A549 (cell line): ENCODE results near the gene FNDC3A.

ENCODE experiments used
- CTCF ChIP-seq: fragments of >200 bp; sonication (Bioruptor Twin); formaldehyde crosslinking; IDR thresholded peaks from 3 replicates; pipeline ENCODE4 v1.5.1; 2016
- ESRRA ChIP-seq: fragments of 150-350 bp; IDR thresholded peaks from 2 replicates; pipeline ENCODE4 v1.6.1; 2014; ENCODE audit warnings: mild to moderate bottlenecking, low read length, borderline replicate concordance
- KDM1A ChIP-seq: fragments of 200-600 bp; sonication (generic); IDR thresholded peaks from 2 replicates; pipeline ENCODE4 v1.6.1; 2016; ENCODE audit warnings: low read depth, mild to moderate bottlenecking
- MAFK ChIP-seq: fragments of 450-650 bp; IDR thresholded peaks from 2 replicates; pipeline ENCODE4 v1.6.1; 2014; ENCODE audit not compliant: partially characterized antibody
- MAX ChIP-seq: IDR thresholded peaks from 2 replicates; pipeline ENCODE4 v1.6.1; 2012
- POLR2A ChIP-seq: IDR thresholded peaks from 2 replicates; pipeline ENCODE4 v1.6.1; 2012; ENCODE audit warnings: mild to moderate bottlenecking, low read length
- RAD21 ChIP-seq, 2 experiments: fragments of >200 bp in 1 of 2; sonication (Bioruptor Twin) in 1 of 2; formaldehyde crosslinking in 1 of 2; IDR thresholded peaks in 1 of 2; conservative IDR thresholded peaks in 1 of 2; 2 replicates in 1 of 2; 3 replicates in 1 of 2; pipeline ENCODE4 v1.6.1; 2012 to 2018; ENCODE audit warnings: inconsistent platforms in 1 of 2
- REST ChIP-seq: fragments of 200-600 bp; sonication (generic); IDR thresholded peaks from 2 replicates; pipeline ENCODE4 v1.6.1; 2016; ENCODE audit warnings: antibody characterized with exemption, mild to moderate bottlenecking, moderate library complexity
- RFX5 ChIP-seq: fragments of 450-650 bp; IDR thresholded peaks from 2 replicates; pipeline ENCODE4 v1.7.1; 2014; ENCODE audit warnings: antibody characterized with exemption, mild to moderate bottlenecking, moderate library complexity
- TP53 ChIP-seq: fragments of 250-450 bp; sonication (Bioruptor Pico); IDR thresholded peaks from 2 replicates; pipeline ENCODE4 v1.5.0; 2021; ENCODE audit warnings: mild to moderate bottlenecking, moderate library complexity
- ZNF302 ChIP-seq: fragments of 250-450 bp; sonication (Bioruptor Pico); IDR thresholded peaks from 2 replicates; pipeline ENCODE4 v1.9.0; 2021; ENCODE audit warnings: inconsistent platforms, mild to moderate bottlenecking, moderate library complexity
- TF ChIP-seq, protein P1 (sequence below): fragments of 450-650 bp; IDR thresholded peaks from 2 replicates; pipeline ENCODE4 v1.6.1; 2014; ENCODE audit warnings: antibody characterized with exemption

GRCh38 chr13:48994706-48995105 is 19.0 kb downstream of the FNDC3A start:
- TF ChIP-seq RFX5 (no peak), ESRRA (no peak), CTCF (no peak), KDM1A (no peak), MAX (no peak), TP53 (CRISPR knock-in tag) (no peak), ZNF302 (CRISPR knock-in tag) (no peak), POLR2A (no peak), REST (no peak), RAD21 (conservative IDR thresholded peaks at IDR 0.05 in 1 of 2, IDR thresholded peaks at IDR 0.05 in 1 of 2) (no peak), MAFK (no peak)
- TF ChIP-seq, protein P1, sequence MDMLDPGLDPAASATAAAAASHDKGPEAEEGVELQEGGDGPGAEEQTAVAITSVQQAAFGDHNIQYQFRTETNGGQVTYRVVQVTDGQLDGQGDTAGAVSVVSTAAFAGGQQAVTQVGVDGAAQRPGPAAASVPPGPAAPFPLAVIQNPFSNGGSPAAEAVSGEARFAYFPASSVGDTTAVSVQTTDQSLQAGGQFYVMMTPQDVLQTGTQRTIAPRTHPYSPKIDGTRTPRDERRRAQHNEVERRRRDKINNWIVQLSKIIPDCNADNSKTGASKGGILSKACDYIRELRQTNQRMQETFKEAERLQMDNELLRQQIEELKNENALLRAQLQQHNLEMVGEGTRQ = no peak
